HUES64 (cell line): ENCODE results near the gene RHNO1.

ENCODE experiments used
- H3K27ac ChIP-seq: 2 replicates; pipeline ENCODE4 v1.7.0; 2013; ENCODE audit warnings: low read depth, low read length, inconsistent platforms
- H3K27me3 ChIP-seq: 2 replicates; pipeline ENCODE4 v1.6.1; 2013; ENCODE audit warnings: mild to moderate bottlenecking, low read length; ENCODE audit not compliant: insufficient read depth
- H3K36me3 ChIP-seq: 2 replicates; pipeline ENCODE4 v1.6.1; 2013; ENCODE audit warnings: mild to moderate bottlenecking, low read length; ENCODE audit not compliant: insufficient read depth
- H3K4me1 ChIP-seq: 2 replicates; pipeline ENCODE4 v1.6.1; 2013; ENCODE audit warnings: mild to moderate bottlenecking, low read length, moderate library complexity; ENCODE audit not compliant: insufficient read depth
- H3K4me3 ChIP-seq: 2 replicates; pipeline ENCODE4 v1.5.1; 2013; ENCODE audit warnings: mild to moderate bottlenecking, low read length, moderate library complexity
- H3K9ac ChIP-seq: 2 replicates; pipeline ENCODE4 v1.6.1; 2013; ENCODE audit warnings: mild to moderate bottlenecking, low read depth, low read length
- H3K9me3 ChIP-seq: 2 replicates; pipeline ENCODE4 v1.6.1; 2013; ENCODE audit warnings: low read depth, low read length; ENCODE audit not compliant: insufficient read depth
- WGBS: fragments of 150-250, 120-280 bp; methylation state at CpG from one replicate; pipeline ENCODE4 v1.1.7; 2013; ENCODE audit warnings: missing lambda C conversion rate; 5-methylcytosine and 5-hydroxymethylcytosine counted together

RHNO1 gene

GRCh38 chr12:2912216-2912575 lies 35.2 kb downstream of the RHNO1 start:
- H3K9ac ChIP-seq: no peak overlapping the region; the same call in 1 of the 2 replicates
- H3K9me3 ChIP-seq: no peaks in the 10 kb centered on the region
- H3K4me1 ChIP-seq: peaks cover 18% of the 10 kb centered on the region
- H3K27me3 ChIP-seq: no peaks in the 10 kb centered on the region
- no peak overlapping the region for H3K4me3 ChIP-seq
- peak overlapping the region; percentile 59; the same call in 1 of the 2 replicates for H3K27ac ChIP-seq
- H3K36me3 ChIP-seq: peaks cover 10% of the 10 kb centered on the region
- 93% methylated on average over 3 of the region's 3 CpGs for WGBS

- Histone ChIP-seq H3K4me1 (peaks cover 14% of the 10 kb centered on the region), H3K9ac (no peak overlapping the region), H3K4me3 (no peak overlapping the region), H3K9me3 (no peaks in the 10 kb centered on the region), H3K27ac (no peak overlapping the region), H3K36me3 (peaks cover 22% of the 10 kb centered on the region; the same call in 1 of the 2 replicates), H3K27me3 (no peaks in the 10 kb centered on the region)
- WGBS: 94% methylated on average over 2 of the region's 2 CpGs
These were observed 42.2 kb downstream of the RHNO1 start for GRCh38 chr12:2919249-2919648.

- H3K36me3 ChIP-seq: peaks cover 32% of the 10 kb centered on the region
- H3K27me3 ChIP-seq: no peaks in the 10 kb centered on the region
- H3K9ac ChIP-seq: peak overlapping the region; percentile 41; the same call in 1 of the 2 replicates
- peak overlapping the region; percentile 79; the same call in 1 of the 2 replicates for H3K27ac ChIP-seq
- H3K4me3 ChIP-seq: no peak overlapping the region; the same call in 1 of the 2 replicates
- 34% methylated on average over 2 of the region's 2 CpGs for WGBS
- peaks cover 14% of the 10 kb centered on the region for H3K4me1 ChIP-seq
- no peaks in the 10 kb centered on the region for H3K9me3 ChIP-seq
These were observed 45.3 kb downstream of the RHNO1 start for GRCh38 chr12:2922329-2922728.

GRCh38 chr12:2923057-2923456 lies 46.0 kb downstream of the RHNO1 start:
- 96% methylated on average over 9 of the region's 9 CpGs for WGBS
- no peak overlapping the region for H3K9ac ChIP-seq
- H3K27me3 ChIP-seq: no peaks in the 10 kb centered on the region
- H3K27ac ChIP-seq: no peak overlapping the region; the same call in 1 of the 2 replicates
- H3K4me3 ChIP-seq: no peak overlapping the region
- peaks cover 35% of the 10 kb centered on the region for H3K36me3 ChIP-seq
- H3K4me1 ChIP-seq: peaks cover 14% of the 10 kb centered on the region
- H3K9me3 ChIP-seq: no peaks in the 10 kb centered on the region

- Histone ChIP-seq H3K4me1 (peaks cover 14% of the 10 kb centered on the region), H3K36me3 (peaks cover 35% of the 10 kb centered on the region), H3K27ac (no peak overlapping the region), H3K9ac (no peak overlapping the region), H3K27me3 (no peaks in the 10 kb centered on the region), H3K9me3 (no peaks in the 10 kb centered on the region), H3K4me3 (no peak overlapping the region)
- WGBS: 93% methylated on average over 3 of the region's 3 CpGs
These were observed 47.0 kb downstream of the RHNO1 start for GRCh38 chr12:2924019-2924418.

GRCh38 chr12:2925322-2925995 lies 48.4 kb downstream of the RHNO1 start:
- H3K27ac ChIP-seq: no peak overlapping the region

GRCh38 chr12:2930865-2931264 lies 53.8 kb downstream of the RHNO1 start:
- Histone ChIP-seq H3K36me3 (peaks cover 49% of the 10 kb centered on the region), H3K9ac (no peak overlapping the region), H3K4me1 (no peaks in the 10 kb centered on the region), H3K4me3 (no peak overlapping the region), H3K27ac (no peak overlapping the region), H3K9me3 (no peaks in the 10 kb centered on the region), H3K27me3 (no peaks in the 10 kb centered on the region)
- 90% methylated on average over 6 of the region's 8 CpGs for WGBS

More at GRCh38 chr12:2925322-2925995, 48.4 kb downstream of the RHNO1 start:
- Histone ChIP-seq H3K4me1 (peaks cover 14% of the 10 kb centered on the region), H3K36me3 (peaks cover 39% of the 10 kb centered on the region), H3K27me3 (no peaks in the 10 kb centered on the region), H3K9ac (no peak overlapping the region), H3K9me3 (no peaks in the 10 kb centered on the region), H3K4me3 (no peak overlapping the region)
- WGBS: 93% methylated on average over 6 of the region's 6 CpGs

- H3K9me3 ChIP-seq: no peaks in the 10 kb centered on the region
- no peak overlapping the region for H3K27ac ChIP-seq
- no peak overlapping the region for H3K4me3 ChIP-seq
- no peaks in the 10 kb centered on the region for H3K27me3 ChIP-seq
- no peaks in the 10 kb centered on the region for H3K4me1 ChIP-seq
- 96% methylated on average over 6 of the region's 6 CpGs for WGBS
- peaks cover 55% of the 10 kb centered on the region for H3K36me3 ChIP-seq
- H3K9ac ChIP-seq: no peak overlapping the region
These were observed 56.6 kb downstream of the RHNO1 start for GRCh38 chr12:2933586-2933985.

GRCh38 chr12:2934371-2934770 lies 57.3 kb downstream of the RHNO1 start:
- H3K36me3 ChIP-seq: peaks cover 63% of the 10 kb centered on the region
- H3K27me3 ChIP-seq: no peaks in the 10 kb centered on the region
- WGBS: 93% methylated on average over 6 of the region's 6 CpGs
- no peak overlapping the region for H3K27ac ChIP-seq
- no peaks in the 10 kb centered on the region for H3K4me1 ChIP-seq
- no peak overlapping the region for H3K9ac ChIP-seq
- H3K9me3 ChIP-seq: no peaks in the 10 kb centered on the region
- H3K4me3 ChIP-seq: no peak overlapping the region

GRCh38 chr12:2936301-2936700 lies 59.3 kb downstream of the RHNO1 start:
- H3K27me3 ChIP-seq: no peaks in the 10 kb centered on the region
- H3K9me3 ChIP-seq: no peaks in the 10 kb centered on the region
- WGBS: 95% methylated on average over 11 of the region's 11 CpGs
- peaks cover 64% of the 10 kb centered on the region for H3K36me3 ChIP-seq
- H3K4me1 ChIP-seq: no peaks in the 10 kb centered on the region
- H3K27ac ChIP-seq: no peak overlapping the region
- no peak overlapping the region for H3K4me3 ChIP-seq
- H3K9ac ChIP-seq: no peak overlapping the region

GRCh38 chr12:2937500-2937899 lies 60.5 kb downstream of the RHNO1 start:
- H3K4me1 ChIP-seq: no peaks in the 10 kb centered on the region
- WGBS: 96% methylated on average over 2 of the region's 3 CpGs
- H3K9me3 ChIP-seq: no peaks in the 10 kb centered on the region
- no peaks in the 10 kb centered on the region for H3K27me3 ChIP-seq
- no peak overlapping the region for H3K4me3 ChIP-seq
- H3K27ac ChIP-seq: no peak overlapping the region
- H3K36me3 ChIP-seq: peaks cover 55% of the 10 kb centered on the region
- no peak overlapping the region for H3K9ac ChIP-seq
